Superior temporal gyrus (tissue), 1 donor: ENCODE measurements around the gene OR10A3.
"Not testable (repeated sequence)": the region's sequence is repeated elsewhere in the genome, so short reads cannot be mapped to it uniquely, and the experiment has no call there.

Experiments used
- DNase-seq: peaks from one replicate; pipeline ENCODE4 v3.0.0-alpha.2; 2016; ENCODE audit errors: extremely low spot score

The OR10A3 gene

GRCh38 chr11:7941608-7942007 lies at the start of gene OR10A3:
TSS of gene OR10A3 (minus strand) at chr11:7941708. CDS start at chr11:7939520, 2,188 bp downstream.
- no peak for DNase-seq

- not testable (repeated sequence) for DNase-seq
These were observed 46.0 kb upstream of the OR10A3 start for GRCh38 chr11:7987560-7987883.

- peak; percentile 100 for DNase-seq
These were observed 45.5 kb upstream of the OR10A3 start, which contains the start of gene EIF3F for GRCh38 chr11:7986768-7987559. TSS of gene EIF3F (plus strand) at chr11:7987337. CDS start at chr11:7987353, 16 bp downstream.

GRCh38 chr11:7983832-7984590 lies 42.5 kb upstream of the OR10A3 start:
- no peak for DNase-seq

- no peak for DNase-seq
These were observed 41.1 kb upstream of the OR10A3 start for GRCh38 chr11:7982582-7983119.

GRCh38 chr11:7981619-7982157 lies 40.2 kb upstream of the OR10A3 start:
- DNase-seq = no peak

- DNase-seq = no peak
These were observed 35.9 kb upstream of the OR10A3 start for GRCh38 chr11:7977232-7977917.

GRCh38 chr11:7974668-7975067 lies 33.2 kb upstream of the OR10A3 start:
- DNase-seq = no peak

GRCh38 chr11:7973011-7973410 lies 31.5 kb upstream of the OR10A3 start:
- no peak for DNase-seq

GRCh38 chr11:7971846-7972245 lies 30.3 kb upstream of the OR10A3 start:
- DNase-seq = no peak

GRCh38 chr11:7969756-7970646 lies 28.5 kb upstream of the OR10A3 start:
- DNase-seq = no peak

- DNase-seq = no peak
These were observed 27.2 kb upstream of the OR10A3 start for GRCh38 chr11:7968686-7969085.

GRCh38 chr11:7967826-7968225 lies 26.3 kb upstream of the OR10A3 start:
- no peak for DNase-seq

- DNase-seq = no peak
These were observed 25.6 kb upstream of the OR10A3 start for GRCh38 chr11:7967097-7967496.

- no peak for DNase-seq
These were observed 23.9 kb upstream of the OR10A3 start, which contains the start of gene NLRP10 for GRCh38 chr11:7965386-7965785. TSS of gene NLRP10 (minus strand) at chr11:7965447. CDS start at chr11:7963495, 1,952 bp downstream.

- DNase-seq = no peak
These were observed 23.4 kb upstream of the OR10A3 start for GRCh38 chr11:7964873-7965272.

GRCh38 chr11:7964261-7964660 lies 22.8 kb upstream of the OR10A3 start:
- DNase-seq = peak; percentile 11

GRCh38 chr11:7955191-7955590 lies 13.7 kb upstream of the OR10A3 start:
- no peak for DNase-seq

- DNase-seq = no peak
These were observed 8.4 kb upstream of the OR10A3 start for GRCh38 chr11:7949934-7950333.

GRCh38 chr11:7944123-7944522 lies 2.6 kb upstream of the OR10A3 start:
- no peak for DNase-seq

- no peak for DNase-seq
These were observed 362 bp downstream of the OR10A3 start for GRCh38 chr11:7941146-7941545.
